Activated CD8-positive, alpha-beta memory T cell treated with anti-CD3 and anti-CD28 coated beads for 24 hours (primary cell): ENCODE data around the gene RBMX2.
"Not testable (repeated sequence)": the region's sequence is repeated elsewhere in the genome, so short reads cannot be mapped to it uniquely, and the experiment has no call there.

Experiments used
- DNase-seq: peaks from one replicate; pipeline ENCODE4 v3.0.0-alpha.2; 2020

Gene RBMX2

GRCh38 chrX:130401415-130402207, at the start of gene RBMX2:
TSS of gene RBMX2 (plus strand) at chrX:130401987. CDS start at chrX:130402033, 46 bp downstream.
- DNase-seq = peak; percentile 82

GRCh38 chrX:130352050-130352449, 49.7 kb upstream of the RBMX2 start:
- DNase-seq = not testable (repeated sequence)

- no peak for DNase-seq
Measured at GRCh38 chrX:130376077-130376476, 25.7 kb upstream of the RBMX2 start.

- no peak for DNase-seq
Measured at GRCh38 chrX:130378024-130378669, 23.6 kb upstream of the RBMX2 start.

GRCh38 chrX:130385520-130385919, 16.3 kb upstream of the RBMX2 start, which contains the start of gene GPR119:
TSS of gene GPR119 (minus strand) at chrX:130385674. CDS start at chrX:130385447, 227 bp downstream.
- no peak for DNase-seq

- no peak for DNase-seq
Measured at GRCh38 chrX:130386408-130386808, 15.4 kb upstream of the RBMX2 start.

- no peak for DNase-seq
Measured at GRCh38 chrX:130393451-130394074, 8.2 kb upstream of the RBMX2 start.

GRCh38 chrX:130395341-130395740, 6.4 kb upstream of the RBMX2 start:
- DNase-seq = no peak

- no peak for DNase-seq
Measured at GRCh38 chrX:130402208-130402684, 459 bp downstream of the RBMX2 start.

GRCh38 chrX:130413415-130413814, 11.6 kb downstream of the RBMX2 start:
- DNase-seq = no peak

- DNase-seq = no peak
Measured at GRCh38 chrX:130414800-130415199, 13.0 kb downstream of the RBMX2 start.

GRCh38 chrX:130415201-130415600, 13.4 kb downstream of the RBMX2 start:
- no peak for DNase-seq

- no peak for DNase-seq
Measured at GRCh38 chrX:130416785-130417184, 15.0 kb downstream of the RBMX2 start.

- DNase-seq = no peak
Measured at GRCh38 chrX:130418066-130418465, 16.3 kb downstream of the RBMX2 start.

GRCh38 chrX:130418740-130419139, 17.0 kb downstream of the RBMX2 start:
- DNase-seq = no peak

- no peak for DNase-seq
Measured at GRCh38 chrX:130419263-130419662, 17.5 kb downstream of the RBMX2 start.

GRCh38 chrX:130426531-130426930, 24.7 kb downstream of the RBMX2 start:
- no peak for DNase-seq

GRCh38 chrX:130429236-130429635, 27.4 kb downstream of the RBMX2 start:
- DNase-seq = not testable (repeated sequence)

GRCh38 chrX:130435937-130436336, 34.1 kb downstream of the RBMX2 start:
- DNase-seq = no peak

- DNase-seq = not testable (repeated sequence)
Measured at GRCh38 chrX:130437996-130438395, 36.2 kb downstream of the RBMX2 start.

GRCh38 chrX:130443875-130444274, 42.1 kb downstream of the RBMX2 start:
- no peak for DNase-seq

GRCh38 chrX:130444641-130445336, 43.0 kb downstream of the RBMX2 start:
- DNase-seq = no peak

- no peak for DNase-seq
Measured at GRCh38 chrX:130446974-130447373, 45.2 kb downstream of the RBMX2 start.
